ENCODE measurements around the gene ADAT2.

ADAT2 gene

GRCh38 chr6:143441010-143441409 is 9.5 kb downstream of the ADAT2 start:
- DNase-seq, result no peak

DNA sequence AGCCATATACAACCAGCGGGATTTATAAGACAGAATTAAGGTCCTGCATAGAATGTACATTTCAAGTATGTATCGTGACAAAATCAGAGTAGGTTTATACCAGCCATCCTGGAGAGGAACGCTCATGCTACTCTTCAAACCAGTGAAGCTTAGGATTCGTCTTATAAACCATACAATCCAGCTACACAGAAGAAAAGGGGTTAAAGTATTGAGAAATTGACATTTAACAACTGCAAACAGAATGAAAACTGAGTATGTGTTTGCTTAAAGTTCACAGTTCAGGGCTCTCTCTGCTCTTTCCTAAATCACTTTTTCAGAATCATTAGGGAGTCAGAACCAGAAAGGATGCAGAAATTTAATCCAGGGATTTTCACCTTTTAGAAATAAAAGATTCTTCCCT is 17.9 kb downstream of the ADAT2 start:
- DNase-seq, result no peak

GRCh38 chr6:143431226-143431625 is 19.3 kb downstream of the ADAT2 start:
- no peak for DNase-seq

DNA sequence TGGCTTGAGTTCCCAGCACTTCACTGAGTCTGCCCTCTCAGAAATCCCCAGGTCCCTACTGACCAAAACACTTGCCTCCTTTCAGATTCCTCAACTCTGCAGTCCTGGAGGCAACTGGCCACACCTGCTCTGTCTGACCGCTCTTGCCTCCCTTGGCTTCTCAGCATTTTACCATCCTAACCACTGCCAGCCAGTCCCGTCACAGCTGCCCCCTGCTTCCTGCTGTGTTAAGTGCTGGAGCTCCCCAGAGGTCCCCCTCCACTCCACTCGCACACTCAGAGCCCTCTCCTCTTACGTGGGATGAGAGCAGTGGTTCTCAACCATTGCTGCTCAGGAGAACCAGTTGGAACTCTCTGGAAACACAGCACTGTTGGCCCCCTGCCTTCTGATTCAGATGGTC is 20.5 kb downstream of the ADAT2 start:
- DNase-seq, result no peak

DNA sequence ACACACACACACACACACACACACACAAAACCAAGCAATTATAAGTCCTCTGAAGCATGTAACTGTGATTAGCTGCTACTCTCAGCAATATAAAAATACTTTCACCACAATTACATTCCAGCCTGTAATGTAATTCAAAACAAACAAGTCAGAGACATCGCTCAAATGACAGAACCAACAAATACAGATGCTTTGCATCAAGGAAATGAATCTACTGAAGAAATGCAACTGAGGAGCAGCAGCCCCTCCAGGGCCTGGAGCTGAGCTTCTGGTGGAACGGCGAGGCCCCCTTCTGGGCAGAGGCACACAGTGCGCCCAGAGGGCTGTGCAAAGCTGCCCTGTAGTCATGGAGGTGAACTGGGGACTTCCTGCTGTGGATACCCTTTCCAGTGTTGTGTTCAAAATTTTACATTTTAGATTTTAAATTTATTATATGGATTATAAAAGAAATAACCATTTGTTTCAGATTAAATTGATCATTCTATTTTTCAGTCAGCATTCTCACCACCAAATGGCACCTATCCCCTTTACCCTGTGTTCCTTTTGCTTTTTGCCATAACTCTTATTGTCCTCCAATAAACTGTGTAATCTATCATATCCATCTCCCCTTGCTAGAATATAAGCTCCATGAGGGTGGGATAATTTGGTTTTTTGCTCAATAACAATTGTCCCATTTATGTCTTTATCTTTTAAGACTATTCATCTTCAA is 23.2 kb downstream of the ADAT2 start:
- DNase-seq, result peak; percentile 25

DNA sequence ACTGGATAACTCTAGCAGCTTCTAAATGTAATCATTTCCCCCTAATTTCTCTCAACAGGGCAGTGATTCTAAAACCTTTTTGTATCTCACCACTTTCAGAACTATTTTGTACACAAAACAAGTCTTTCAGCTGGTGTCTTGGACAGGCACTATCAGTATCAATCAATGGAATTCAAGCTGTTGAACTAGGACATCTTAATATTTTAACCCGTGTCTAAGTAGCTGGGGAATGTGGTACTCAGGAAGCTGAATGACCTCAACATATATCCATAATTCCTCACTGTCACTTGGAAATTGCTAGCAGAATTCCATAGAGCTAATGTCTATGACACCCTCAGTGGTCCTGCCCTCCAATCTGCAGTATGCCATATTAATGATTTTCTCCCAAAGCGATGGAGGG is 24.5 kb downstream of the ADAT2 start:
- DNase-seq, result no peak

DNA sequence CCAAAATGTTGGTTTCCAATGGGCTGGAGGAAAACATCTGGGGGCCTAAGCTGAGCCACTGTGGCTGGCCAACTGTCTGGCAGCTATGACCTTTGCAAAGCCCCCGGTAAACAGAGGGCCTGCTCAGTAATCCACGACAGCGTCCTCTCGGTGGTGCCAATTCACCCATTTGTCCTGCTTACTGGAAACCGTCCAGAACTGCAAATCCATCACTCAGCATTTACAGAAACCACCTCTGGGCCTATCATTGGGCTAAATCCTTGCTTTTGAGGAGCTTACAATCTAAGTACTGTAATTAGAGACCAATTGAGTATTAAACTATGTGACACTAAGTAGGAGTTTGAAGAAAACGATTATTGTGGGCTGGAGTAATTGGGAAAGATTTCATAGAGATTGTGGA is 31.0 kb downstream of the ADAT2 start:
- no peak for DNase-seq

DNA sequence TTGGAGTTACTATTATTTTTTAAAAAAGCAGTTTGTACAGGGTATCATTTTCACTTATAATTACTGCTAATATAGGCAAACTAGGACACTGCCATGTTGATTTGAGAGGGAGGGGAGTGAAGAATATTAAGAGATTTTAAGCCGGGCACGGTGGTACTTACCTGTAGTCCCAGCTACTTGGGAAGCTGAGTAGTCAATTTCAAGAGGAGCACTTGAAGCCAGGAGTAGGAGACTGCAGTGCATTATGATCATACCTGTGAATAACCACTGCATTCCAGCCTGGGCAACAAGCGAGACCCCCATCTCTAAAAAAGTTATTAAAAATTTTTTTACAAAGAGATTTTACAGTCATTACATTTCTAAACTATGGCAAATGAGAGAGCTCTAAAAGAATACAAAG is 35.7 kb downstream of the ADAT2 start:
- DNase-seq, result no peak

GRCh38 chr6:143410859-143411270 is 39.6 kb downstream of the ADAT2 start:
- no peak for DNase-seq

DNA sequence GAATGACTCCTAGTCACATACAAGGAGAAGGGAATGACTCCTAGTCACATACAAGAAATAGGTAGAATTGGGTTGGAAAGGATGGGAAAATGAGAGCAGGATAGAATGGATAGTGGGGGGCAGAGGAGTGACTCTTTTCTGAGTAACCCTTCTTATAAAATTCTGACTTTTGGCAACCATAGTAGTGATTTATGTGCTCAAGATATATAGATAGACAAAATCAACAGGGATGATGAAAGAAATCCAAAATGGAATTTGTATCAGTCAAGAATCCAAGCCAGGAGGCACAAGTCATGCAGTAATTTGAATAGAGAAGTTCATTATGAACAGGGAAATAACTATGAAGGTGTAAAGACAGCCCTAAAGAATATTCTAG is 41.7 kb downstream of the ADAT2 start:
- no peak for DNase-seq

GRCh38 chr6:143408151-143408786 is 42.2 kb downstream of the ADAT2 start:
- no peak for DNase-seq

DNA sequence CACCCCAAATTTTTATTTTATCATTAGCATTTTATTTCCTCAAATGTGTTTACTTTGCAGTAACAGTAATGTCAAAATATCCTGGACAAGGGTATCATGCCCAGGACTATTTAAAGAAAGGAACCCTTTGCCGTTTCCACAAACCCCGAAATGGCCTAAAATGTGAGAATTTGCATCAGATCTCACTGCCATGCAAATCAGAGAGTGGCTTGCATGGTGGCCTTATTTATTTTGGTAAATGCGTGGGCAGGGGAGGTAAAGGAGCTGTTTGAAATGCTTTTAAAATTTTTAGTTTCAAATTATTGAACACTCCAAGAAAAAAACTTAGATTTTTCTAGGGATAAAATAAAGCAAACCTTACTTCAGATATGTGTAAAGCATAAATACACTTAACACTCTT is 43.8 kb downstream of the ADAT2 start:
- DNase-seq, result no peak

DNA sequence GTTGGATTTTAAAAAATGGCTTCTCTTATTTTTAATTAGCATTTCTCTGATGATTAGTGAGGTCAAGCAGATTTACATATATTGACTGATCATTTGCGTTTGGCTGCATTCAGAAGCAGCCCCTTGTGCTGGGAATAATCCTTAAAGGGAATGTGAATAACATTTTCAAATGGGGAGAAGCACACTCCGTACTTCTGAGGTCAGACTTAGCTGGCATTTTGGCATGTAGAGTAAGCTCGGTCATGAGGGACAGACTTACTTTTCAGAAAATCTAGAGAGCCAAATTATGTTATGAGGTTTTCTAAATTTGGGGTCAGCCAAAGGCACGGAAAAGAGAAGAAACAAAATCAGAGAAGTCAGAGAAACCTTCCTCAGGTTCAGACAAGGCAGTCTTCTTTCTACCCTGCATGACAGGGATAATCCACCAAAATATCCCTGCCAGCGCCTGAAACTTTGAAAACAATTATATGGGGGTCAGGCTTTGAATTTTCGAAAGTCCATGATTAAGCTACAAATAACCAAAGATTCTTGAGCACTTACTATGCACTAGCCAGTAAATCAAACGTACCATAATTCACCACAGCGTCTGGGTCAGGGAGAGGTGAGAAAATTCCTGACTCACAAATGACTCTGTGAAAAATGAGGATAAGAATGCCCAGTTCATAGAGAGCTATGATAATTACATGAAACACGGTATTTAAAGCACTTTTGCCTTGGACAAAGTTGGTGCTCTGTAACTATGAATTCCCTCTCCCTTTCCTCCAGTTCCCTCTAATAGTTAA is 44.9 kb downstream of the ADAT2 start:
- no peak for DNase-seq

DNA sequence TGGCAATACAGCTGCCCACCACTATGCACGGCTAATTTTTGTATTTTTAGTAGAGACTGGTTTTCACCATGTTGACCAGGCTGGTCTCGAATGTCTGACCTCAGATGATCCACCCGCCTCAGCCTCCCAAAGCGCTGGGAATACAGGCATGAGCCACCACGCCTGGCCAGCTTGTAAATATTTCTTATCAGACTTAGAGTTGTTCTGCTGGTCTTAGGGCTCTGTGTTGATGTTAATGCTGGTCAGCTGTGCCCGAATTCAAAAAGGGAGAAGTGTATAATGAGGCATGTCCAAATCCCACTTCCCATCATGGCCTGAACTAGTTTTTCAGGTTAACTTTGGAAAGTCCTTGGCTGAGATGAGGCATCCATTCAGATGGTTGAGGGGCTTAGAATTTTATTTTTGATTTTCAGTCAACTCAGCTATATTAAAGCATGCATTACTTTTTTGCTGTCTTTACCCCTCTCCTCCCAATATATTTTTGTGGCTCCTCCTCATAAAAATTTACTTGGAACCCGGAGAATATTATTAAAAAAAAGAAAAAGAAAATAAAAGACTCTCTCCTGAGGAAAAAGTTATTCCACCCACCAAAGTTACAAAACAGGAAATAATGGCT is 47.7 kb downstream of the ADAT2 start:
- no peak for DNase-seq

GRCh38 chr6:143401636-143402370 is 48.7 kb downstream of the ADAT2 start:
- DNase-seq, result no peak

DNA sequence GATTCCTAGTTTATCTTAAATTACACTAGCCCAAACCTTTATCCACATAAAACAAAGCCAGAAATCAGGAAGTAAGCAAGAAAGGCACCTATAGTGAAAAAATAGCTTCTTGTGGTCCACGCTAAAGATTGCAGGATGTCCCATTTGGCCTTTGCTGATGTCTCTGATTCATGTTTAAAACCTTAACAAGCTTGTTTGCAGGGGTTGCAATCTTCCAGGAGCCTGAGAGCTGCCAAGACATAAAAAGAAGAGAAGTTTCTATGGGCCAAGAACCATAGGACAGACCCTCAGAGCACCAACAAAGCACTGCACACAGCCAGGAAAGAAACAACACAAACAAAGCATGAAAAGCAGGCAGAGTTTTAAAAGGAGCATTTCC is 49.4 kb downstream of the ADAT2 start:
- DNase-seq, result no peak

- DNase-seq, result no peak
These were observed 50.0 kb downstream of the ADAT2 start for GRCh38 chr6:143400258-143401067.

GRCh38 chr6:143399775-143400174 is 50.7 kb downstream of the ADAT2 start:
- no peak for DNase-seq

- no peak for DNase-seq
These were observed 51.3 kb downstream of the ADAT2 start for GRCh38 chr6:143399176-143399575.

DNA sequence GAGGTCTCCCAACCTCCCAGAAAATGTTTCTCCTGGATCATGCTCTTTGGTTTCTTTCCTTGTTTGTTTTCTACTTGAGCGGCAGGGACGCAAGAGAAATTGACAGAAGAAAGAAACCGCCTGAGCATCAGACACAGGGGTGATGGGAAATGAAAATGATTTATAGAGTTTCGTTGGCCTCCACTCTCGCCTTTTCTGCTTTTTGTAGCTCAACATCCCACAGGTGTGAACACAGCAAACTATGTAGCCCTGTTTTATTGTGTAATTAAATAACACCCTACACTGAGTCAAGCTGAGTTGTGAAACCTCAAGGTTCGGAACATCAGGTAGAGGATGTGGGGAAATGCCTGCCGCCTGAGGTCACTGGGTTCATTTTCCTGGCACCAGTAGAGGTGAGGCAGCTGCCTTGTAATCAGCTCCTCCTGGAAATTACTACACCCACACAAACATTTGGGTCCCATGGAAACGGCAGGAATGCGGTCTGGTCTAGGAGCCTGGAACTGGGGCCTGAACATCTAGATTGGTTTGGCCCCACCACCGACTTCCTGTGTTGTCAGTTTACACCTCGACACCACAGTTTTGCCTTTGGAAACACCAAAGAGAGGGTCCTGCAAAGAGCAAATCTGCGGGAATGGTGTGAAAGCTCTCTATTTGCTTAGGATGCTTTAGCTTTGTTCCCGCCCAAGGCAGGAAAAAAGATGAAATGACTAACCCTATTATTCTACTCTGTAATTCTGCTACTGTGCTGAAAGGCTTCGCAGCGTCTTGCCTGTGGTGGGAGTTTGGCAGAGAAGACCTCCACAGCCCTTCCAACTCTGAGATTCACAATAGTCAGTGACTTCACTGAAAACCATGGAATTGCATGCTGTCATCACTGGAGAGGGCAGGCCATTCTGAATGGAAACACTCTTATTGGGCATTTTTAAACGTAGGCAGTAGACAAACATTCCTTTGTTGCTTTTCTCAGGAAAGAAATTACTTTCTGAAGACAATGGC is 53.0 kb downstream of the ADAT2 start:
- no peak for DNase-seq
